ENCODE results near the gene CASS4.

DNA sequence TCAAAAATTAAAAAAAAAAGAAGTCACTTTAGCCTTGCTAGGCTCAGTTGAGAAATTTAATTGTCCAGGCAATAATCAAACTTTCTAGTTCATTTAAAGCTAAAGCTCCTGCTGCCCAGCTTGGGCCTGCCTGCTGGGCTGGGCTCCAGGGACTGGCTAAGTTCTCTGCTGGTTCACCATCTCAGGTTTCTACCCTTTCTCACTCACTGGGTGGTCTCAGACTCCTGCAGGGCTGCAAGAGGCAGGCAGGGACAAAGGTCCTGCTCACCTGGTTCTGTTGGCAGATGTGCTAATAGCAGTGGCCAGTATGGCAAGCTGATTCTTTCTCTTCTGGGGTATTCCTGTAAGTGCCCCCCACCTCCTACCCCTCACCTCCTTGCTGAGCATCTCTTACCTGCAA is 35.2 kb downstream of the CASS4 start:
- TF ChIP-seq, protein P1, sequence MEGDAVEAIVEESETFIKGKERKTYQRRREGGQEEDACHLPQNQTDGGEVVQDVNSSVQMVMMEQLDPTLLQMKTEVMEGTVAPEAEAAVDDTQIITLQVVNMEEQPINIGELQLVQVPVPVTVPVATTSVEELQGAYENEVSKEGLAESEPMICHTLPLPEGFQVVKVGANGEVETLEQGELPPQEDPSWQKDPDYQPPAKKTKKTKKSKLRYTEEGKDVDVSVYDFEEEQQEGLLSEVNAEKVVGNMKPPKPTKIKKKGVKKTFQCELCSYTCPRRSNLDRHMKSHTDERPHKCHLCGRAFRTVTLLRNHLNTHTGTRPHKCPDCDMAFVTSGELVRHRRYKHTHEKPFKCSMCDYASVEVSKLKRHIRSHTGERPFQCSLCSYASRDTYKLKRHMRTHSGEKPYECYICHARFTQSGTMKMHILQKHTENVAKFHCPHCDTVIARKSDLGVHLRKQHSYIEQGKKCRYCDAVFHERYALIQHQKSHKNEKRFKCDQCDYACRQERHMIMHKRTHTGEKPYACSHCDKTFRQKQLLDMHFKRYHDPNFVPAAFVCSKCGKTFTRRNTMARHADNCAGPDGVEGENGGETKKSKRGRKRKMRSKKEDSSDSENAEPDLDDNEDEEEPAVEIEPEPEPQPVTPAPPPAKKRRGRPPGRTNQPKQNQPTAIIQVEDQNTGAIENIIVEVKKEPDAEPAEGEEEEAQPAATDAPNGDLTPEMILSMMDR (conservative IDR thresholded peaks at IDR 0.05): no peak
- TF ChIP-seq ZFX (IDR thresholded peaks at IDR 0.05): no peak

All from C4-2B (cell line).